Activated T-cell treated with anti-CD3 and anti-CD28 coated beads, Interleukin-2, amount 50 U/mL, for 72 hours (primary cell): ENCODE data around the gene TENT5C. TPM values are rescaled to one million over a fixed set of nuclear protein-coding genes. Genes with fewer than 3 reads are reported as not detected.

ENCODE experiments used
- ATAC-seq, 2 donors: fragments of 150-1000 bp; cut with Tn5 transposase; replicated peaks in 1 of 2; 2 replicates each; pipeline ENCODE4 v1.10.0; 2021; ENCODE audit warnings: moderate library complexity in 2 of 2, mild to moderate bottlenecking in 1 of 2
- DNase-seq, 2 donors: peaks; one replicate each; pipeline ENCODE4 v3.0.0; 2021 to 2022; ENCODE audit warnings: mixed read lengths in 1 of 2
- H3K27ac Mint-ChIP-seq: one replicate; pipeline ENCODE4 v1.8.0; 2022; ENCODE audit warnings: mild to moderate bottlenecking, moderate library complexity, mixed read lengths
- H3K27me3 Mint-ChIP-seq: one replicate; pipeline ENCODE4 v1.8.0; 2022; ENCODE audit warnings: low read depth, mixed read lengths
- H3K36me3 Mint-ChIP-seq, 2 donors: one replicate each; pipeline ENCODE4 v1.8.0; 2022; ENCODE audit warnings: mixed read lengths in 2 of 2, mild to moderate bottlenecking in 1 of 2; ENCODE audit not compliant: insufficient read depth in 2 of 2
- H3K4me1 Mint-ChIP-seq: one replicate; pipeline ENCODE4 v1.8.0; 2022; ENCODE audit warnings: low read depth, mixed read lengths
- H3K4me3 Mint-ChIP-seq, 2 donors: one replicate each; pipeline ENCODE4 v1.8.0; 2022; ENCODE audit warnings: mild to moderate bottlenecking in 2 of 2, mixed read lengths in 2 of 2, moderate library complexity in 2 of 2
- H3K9me3 Mint-ChIP-seq, 2 donors: one replicate each; pipeline ENCODE4 v1.8.0; 2022; ENCODE audit warnings: mixed read lengths in 2 of 2
- total RNA-seq, 2 donors: library from RNA; stranded (reverse); gene quantifications; one replicate each; pipeline ENCODE4 v1.2.3, GENCODE V29; 2022

The TENT5C gene
- total RNA-seq, 2 donors from 2014 or later, result 22.5 to 36.3 TPM

GRCh38 chr1:117639741-117640140 lies 33.9 kb downstream of the TENT5C start:
- Mint-ChIP-seq H3K4me3 (no peak overlapping the region), H3K36me3 (no peaks in the 10 kb centered on the region), H3K27me3 (peaks cover 54% of the 10 kb centered on the region)

DNA sequence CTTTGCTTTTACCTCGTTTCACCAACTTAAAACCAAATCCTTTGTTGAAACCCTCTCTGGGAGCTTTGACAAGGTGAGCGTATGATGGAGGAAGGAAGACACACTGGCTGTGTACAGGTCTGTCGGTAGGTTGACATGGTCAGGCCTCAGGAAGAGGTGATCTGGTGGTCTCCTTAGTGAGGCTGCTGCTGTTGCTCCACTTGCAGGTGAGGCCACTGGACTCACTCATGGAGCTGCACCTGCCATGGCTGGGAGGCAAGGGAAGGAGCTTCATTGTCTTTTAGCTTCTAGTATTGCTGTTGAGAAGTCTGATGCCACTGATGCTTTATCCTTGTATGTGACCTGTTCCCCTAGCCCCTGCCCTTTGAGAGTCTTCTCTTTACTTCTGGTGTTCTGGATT lies 35.7 kb downstream of the TENT5C start:
- no peak for DNase-seq
- ATAC-seq, result no peak
- peaks cover 11% of the 10 kb centered on the region for H3K4me1 Mint-ChIP-seq
- no peaks in the 10 kb centered on the region for H3K9me3 Mint-ChIP-seq
- H3K36me3 Mint-ChIP-seq, result no peaks in the 10 kb centered on the region
- H3K27me3 Mint-ChIP-seq, result peaks cover 47% of the 10 kb centered on the region
- H3K27ac Mint-ChIP-seq, result no peak overlapping the region
- H3K4me3 Mint-ChIP-seq, result no peak overlapping the region

More at GRCh38 chr1:117639741-117640140, 33.9 kb downstream of the TENT5C start:
- no peaks in the 10 kb centered on the region for H3K9me3 Mint-ChIP-seq
- DNase-seq (no peak), ATAC-seq (no peak)
- H3K4me1 Mint-ChIP-seq, result peaks cover 15% of the 10 kb centered on the region
- no peak overlapping the region for H3K27ac Mint-ChIP-seq

DNA sequence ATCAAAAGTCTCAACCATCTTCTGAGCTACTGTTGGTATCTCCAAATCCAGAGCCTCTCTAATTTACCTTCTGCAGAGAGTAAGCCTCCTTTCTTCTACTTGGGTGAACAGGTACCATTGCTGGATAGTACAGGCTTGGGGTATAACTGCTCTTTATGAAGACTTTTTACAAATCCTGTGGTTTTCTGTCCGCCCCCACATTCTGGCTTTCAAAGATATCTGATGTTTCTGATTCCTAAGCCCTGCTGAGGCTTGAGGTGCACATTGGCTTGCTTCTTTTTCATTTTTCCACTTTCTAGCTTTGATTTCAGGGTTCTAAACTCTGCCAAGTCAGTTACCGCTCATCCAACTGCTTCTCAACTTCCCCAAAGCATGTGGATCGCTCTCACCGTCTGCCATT lies 37.1 kb downstream of the TENT5C start:
- no peak overlapping the region for H3K4me3 Mint-ChIP-seq
- ATAC-seq, result peak; percentile 61 to 69
- H3K9me3 Mint-ChIP-seq, result no peaks in the 10 kb centered on the region
- H3K27ac Mint-ChIP-seq, result no peak overlapping the region
- peaks cover 10% of the 10 kb centered on the region for H3K4me1 Mint-ChIP-seq
- H3K36me3 Mint-ChIP-seq, result no peaks in the 10 kb centered on the region
- DNase-seq, result no peak
- peaks cover 36% of the 10 kb centered on the region for H3K27me3 Mint-ChIP-seq

- Mint-ChIP-seq H3K27me3 (peaks cover 36% of the 10 kb centered on the region), H3K4me1 (peaks cover 16% of the 10 kb centered on the region)
Measured at GRCh38 chr1:117643601-117644000, 37.8 kb downstream of the TENT5C start.

DNA sequence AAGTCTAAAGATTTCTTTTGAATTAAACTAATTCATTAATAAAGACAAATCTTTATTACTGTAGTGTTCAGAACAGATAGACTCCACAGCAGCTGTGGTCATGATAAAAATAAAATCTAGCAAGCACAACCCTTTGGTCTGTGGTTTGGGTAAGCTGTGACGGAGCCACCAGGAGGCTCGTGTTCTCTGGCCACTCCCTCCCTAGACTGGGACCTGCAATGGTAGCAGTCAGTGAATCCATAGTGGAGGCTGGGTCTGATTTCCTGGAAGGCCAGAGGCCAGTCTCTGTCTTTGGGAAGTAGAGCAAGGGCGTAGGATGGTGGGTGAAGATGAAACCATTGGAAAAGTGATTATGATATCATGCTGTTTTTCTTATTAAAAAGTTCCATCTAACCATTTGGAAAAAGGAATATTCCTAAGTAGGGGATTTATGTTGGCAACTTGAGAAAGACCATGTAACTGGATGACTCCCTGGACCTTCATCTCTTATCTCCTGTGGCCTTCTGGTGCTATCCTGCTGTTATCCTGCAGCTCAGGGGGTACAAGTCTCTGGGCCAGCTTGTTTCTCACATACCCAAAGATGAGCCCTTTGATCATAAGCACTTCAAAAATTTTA lies 39.0 kb downstream of the TENT5C start:
- peaks cover 31% of the 10 kb centered on the region for H3K27me3 Mint-ChIP-seq
- peak in 1 of 2 donors; percentile 47 for ATAC-seq

More at GRCh38 chr1:117643601-117644000, 37.8 kb downstream of the TENT5C start:
- DNase-seq (no peak), ATAC-seq (no peak)
- Mint-ChIP-seq H3K36me3 (no peaks in the 10 kb centered on the region), H3K27ac (no peak overlapping the region), H3K9me3 (no peaks in the 10 kb centered on the region), H3K4me3 (no peak overlapping the region)

GRCh38 chr1:117645343-117645742 lies 39.5 kb downstream of the TENT5C start:
- Mint-ChIP-seq H3K4me3 (no peak overlapping the region), H3K27me3 (peaks cover 30% of the 10 kb centered on the region), H3K36me3 (no peaks in the 10 kb centered on the region), H3K9me3 (no peaks in the 10 kb centered on the region), H3K4me1 (peaks cover 23% of the 10 kb centered on the region), H3K27ac (no peak overlapping the region)
- no peak for ATAC-seq
- no peak for DNase-seq

More for the DNA sequence above, 39.0 kb downstream of the TENT5C start:
- H3K27ac Mint-ChIP-seq, result no peak overlapping the region
- H3K4me3 Mint-ChIP-seq, result no peak overlapping the region
- no peaks in the 10 kb centered on the region for H3K36me3 Mint-ChIP-seq
- H3K4me1 Mint-ChIP-seq, result peaks cover 23% of the 10 kb centered on the region
- H3K9me3 Mint-ChIP-seq, result no peaks in the 10 kb centered on the region
- no peak for DNase-seq

- no peak overlapping the region for H3K27ac Mint-ChIP-seq
- no peaks in the 10 kb centered on the region for H3K36me3 Mint-ChIP-seq
- H3K27me3 Mint-ChIP-seq, result peaks cover 30% of the 10 kb centered on the region
- H3K4me3 Mint-ChIP-seq, result no peak overlapping the region
- no peak for ATAC-seq
- no peak for DNase-seq
- H3K9me3 Mint-ChIP-seq, result no peaks in the 10 kb centered on the region
- peaks cover 23% of the 10 kb centered on the region for H3K4me1 Mint-ChIP-seq
Measured at GRCh38 chr1:117646007-117646811, 40.4 kb downstream of the TENT5C start.

DNA sequence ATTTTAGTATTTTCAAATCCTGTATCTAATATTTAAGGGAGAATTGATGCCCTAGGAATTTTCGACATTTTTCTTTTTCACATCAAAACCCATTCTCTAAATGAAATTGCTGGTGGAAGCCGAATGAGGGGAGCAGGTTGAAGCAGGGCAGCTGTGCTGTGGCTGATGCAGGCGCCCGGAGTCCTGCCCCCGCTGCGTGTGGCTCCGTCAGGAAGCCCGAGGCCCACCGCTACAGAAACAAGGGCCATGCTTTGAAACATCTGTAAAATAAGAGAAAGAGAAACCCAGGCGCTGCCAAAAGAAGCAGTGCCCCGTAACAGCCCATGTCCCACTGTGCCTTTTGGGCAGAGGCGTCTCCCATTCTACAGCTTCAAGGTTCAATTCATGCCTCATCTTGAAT lies 41.1 kb downstream of the TENT5C start:
- Mint-ChIP-seq H3K27ac (no peak overlapping the region), H3K36me3 (no peaks in the 10 kb centered on the region), H3K4me3 (no peak overlapping the region), H3K4me1 (peaks cover 24% of the 10 kb centered on the region), H3K9me3 (no peaks in the 10 kb centered on the region), H3K27me3 (peaks cover 30% of the 10 kb centered on the region)
- ATAC-seq (no peak), DNase-seq (no peak)

GRCh38 chr1:117648015-117648414 lies 42.2 kb downstream of the TENT5C start:
- H3K27me3 Mint-ChIP-seq, result peaks cover 39% of the 10 kb centered on the region
- peaks cover 34% of the 10 kb centered on the region for H3K4me1 Mint-ChIP-seq
- peaks cover 2 to 3% of the 10 kb centered on the region in 2 donors for H3K36me3 Mint-ChIP-seq
- ATAC-seq (no peak), DNase-seq (no peak)
- H3K9me3 Mint-ChIP-seq, result no peaks in the 10 kb centered on the region
- no peak overlapping the region for H3K4me3 Mint-ChIP-seq
- no peak overlapping the region for H3K27ac Mint-ChIP-seq

DNA sequence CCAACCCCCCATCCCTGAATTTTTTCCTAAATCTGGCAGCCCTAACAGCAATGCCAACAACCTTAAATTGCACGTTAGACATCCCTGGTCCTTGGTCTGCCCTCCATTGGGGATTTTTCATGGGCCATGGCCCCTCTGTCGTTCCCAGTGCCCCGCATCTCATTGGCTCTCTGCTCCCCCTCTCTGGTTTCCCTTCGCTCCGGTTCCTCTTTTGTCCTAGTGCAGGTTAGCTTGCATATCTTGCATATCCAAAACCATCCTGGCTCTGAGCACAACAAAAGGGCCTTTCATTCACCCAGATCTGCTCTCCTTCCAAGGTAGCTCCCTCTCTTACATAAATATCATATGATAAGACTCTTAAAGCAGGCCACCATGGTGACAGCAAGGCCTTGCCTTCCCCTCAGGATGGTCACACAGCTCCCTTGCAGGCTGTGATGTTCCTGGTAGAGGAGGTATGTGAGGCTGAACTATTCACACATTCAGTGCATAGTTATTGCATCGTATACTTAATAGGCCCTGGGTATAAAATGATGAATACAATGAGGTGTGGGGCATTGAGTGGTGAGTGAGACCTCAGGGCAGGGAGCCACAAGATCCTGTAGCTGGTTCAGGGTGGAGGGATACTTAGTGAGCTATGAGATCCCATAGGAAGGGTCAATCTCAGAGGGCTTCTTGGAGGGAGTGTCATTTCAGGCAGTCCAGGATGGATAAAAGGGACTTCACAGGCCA lies 45.2 kb downstream of the TENT5C start:
- Mint-ChIP-seq H3K27me3 (peaks cover 32% of the 10 kb centered on the region), H3K27ac (no peak overlapping the region), H3K4me1 (peaks cover 57% of the 10 kb centered on the region), H3K9me3 (no peaks in the 10 kb centered on the region), H3K4me3 (no peak overlapping the region), H3K36me3 (peaks cover 2 to 3% of the 10 kb centered on the region in 2 donors)
- DNase-seq, result no peak
- no peak for ATAC-seq

DNA sequence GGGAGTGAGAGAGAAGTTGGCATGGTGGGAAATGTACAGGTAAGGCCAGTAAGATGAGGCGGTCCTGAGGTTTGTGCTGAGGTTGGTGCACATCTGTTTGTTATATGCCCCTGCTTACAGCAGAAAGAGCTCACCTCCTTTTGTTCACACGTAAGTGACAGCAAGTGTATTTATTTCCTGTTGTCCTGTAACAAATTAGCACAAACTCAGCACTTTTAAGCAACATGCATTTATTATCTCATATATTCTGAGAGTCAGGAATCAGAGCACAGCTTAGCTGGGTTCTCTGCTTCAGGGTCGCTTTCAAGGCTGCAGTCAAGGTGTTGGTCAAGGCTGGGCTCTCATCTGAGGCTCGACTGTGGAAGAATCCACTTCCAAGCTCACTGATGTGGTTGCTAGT lies 45.8 kb downstream of the TENT5C start:
- ATAC-seq, result no peak

GRCh38 chr1:117652421-117652820 lies 46.6 kb downstream of the TENT5C start:
- DNase-seq (peak in 1 of 2 donors; percentile 29), ATAC-seq (peak in 1 of 2 donors; percentile 29)
- Mint-ChIP-seq H3K27me3 (peaks cover 39% of the 10 kb centered on the region), H3K9me3 (no peaks in the 10 kb centered on the region), H3K36me3 (peaks cover 2 to 3% of the 10 kb centered on the region in 2 donors), H3K4me1 (peaks cover 71% of the 10 kb centered on the region), H3K27ac (peak overlapping the region; percentile 32), H3K4me3 (peak overlapping the region; percentile 47 to 81)

More for the DNA sequence above, 45.8 kb downstream of the TENT5C start:
- no peak overlapping the region for H3K4me3 Mint-ChIP-seq
- no peak for DNase-seq
- peaks cover 32% of the 10 kb centered on the region for H3K27me3 Mint-ChIP-seq
- H3K9me3 Mint-ChIP-seq, result no peaks in the 10 kb centered on the region
- H3K27ac Mint-ChIP-seq, result no peak overlapping the region
- H3K4me1 Mint-ChIP-seq, result peaks cover 63% of the 10 kb centered on the region
- peaks cover 2 to 3% of the 10 kb centered on the region in 2 donors for H3K36me3 Mint-ChIP-seq

- no peak for DNase-seq
- Mint-ChIP-seq H3K36me3 (peaks cover 2 to 3% of the 10 kb centered on the region in 2 donors), H3K9me3 (no peaks in the 10 kb centered on the region), H3K4me1 (peaks cover 72% of the 10 kb centered on the region), H3K27ac (no peak overlapping the region), H3K27me3 (peaks cover 33% of the 10 kb centered on the region), H3K4me3 (peak overlapping the region; percentile 72 to 81)
- ATAC-seq, result no peak
Measured at GRCh38 chr1:117653195-117653594, 47.3 kb downstream of the TENT5C start.
